ENCODE results near the gene ADAM12. TPM values are rescaled to one million over a fixed set of nuclear protein-coding genes. Genes with fewer than 3 reads are reported as not detected.

The ADAM12 gene
- total and polyA plus RNA-seq, 10 of the 15 experiments (the other 5 are each of a cell fraction or from before 2014, with no cell fraction given), result under 0.01 to 0.62 (median 0.04) TPM; not detected in 5

DNA sequence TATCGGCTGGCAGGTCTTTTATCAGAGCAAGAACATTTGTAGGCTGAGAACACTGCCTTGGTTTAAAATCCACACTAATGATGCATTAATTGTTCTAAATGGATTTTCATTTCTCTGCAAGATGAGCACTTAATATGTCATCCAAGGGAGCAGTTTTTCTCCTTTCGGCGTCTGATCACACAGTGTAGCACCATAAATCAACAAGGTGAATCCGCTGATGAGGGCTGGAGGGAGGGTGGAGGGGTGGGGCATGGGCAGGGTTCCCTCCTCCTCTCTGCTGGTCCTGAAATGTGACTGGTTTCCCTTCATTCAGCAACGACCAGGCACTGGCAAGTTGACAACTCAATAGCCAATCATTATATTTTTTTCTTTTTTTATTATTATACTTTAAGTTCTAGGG, 45.6 kb downstream of the ADAM12 start:
- SMC1A ChIA-PET (ENCODE audit: uncharacterized antibody, unreplicated experiment), result no interaction called here

More for the DNA sequence above, 45.6 kb downstream of the ADAM12 start:
- Histone ChIP-seq H3K9me3 (replicated peaks; ENCODE audit: control insufficient read depth, insufficient read depth, low read length) (no peaks in the 10 kb centered on the region), H3K27ac (ENCODE audit: control insufficient read depth, insufficient read depth) (no peak overlapping the region), H3K79me2 (ENCODE audit: control insufficient read depth, insufficient read depth, low read length) (no peaks in the 10 kb centered on the region), H3K27me3 (replicated peaks in 1 of 2; ENCODE audit: control insufficient read depth in 2 of 2, insufficient read depth in 2 of 2, low read length in 1 of 2) (no peaks in the 10 kb centered on the region), H4K20me1 (ENCODE audit: control insufficient read depth, insufficient read depth) (no peaks in the 10 kb centered on the region), H3K4me3 (no peak overlapping the region), H3K9ac (ENCODE audit: control insufficient read depth, insufficient read depth, low read length) (no peak overlapping the region), H3K4me1 (ENCODE audit: control insufficient read depth, insufficient read depth, low read length) (no peaks in the 10 kb centered on the region), H2AFZ (ENCODE audit: control insufficient read depth, low read depth, low read length) (no peak overlapping the region), H3K4me2 (ENCODE audit: control insufficient read depth, insufficient read depth) (no peak overlapping the region), H3K36me3 (ENCODE audit: control insufficient read depth in 2 of 2, insufficient read depth in 2 of 2, low read length in 1 of 2) (no peaks in the 10 kb centered on the region)
- 21% methylated on average over 5 of the region's 5 CpGs for WGBS (ENCODE audit: insufficient coverage, insufficient replicate concordance, low lambda C conversion rate, missing lambda C conversion rate)
- ChIA-PET POLR2A (no interaction called here), RAD21 (ENCODE audit: unreplicated experiment) (no interaction called here), CTCF (no interaction called here)
- FAIRE-seq (no peak), ATAC-seq (no peak), DNase-seq (ENCODE audit: low read depth, low spot score) (no peak)
- in situ Hi-C loops (cut with MboI) (no loop called here), intact Hi-C loops (cut with micrococcal nuclease; ENCODE audit: unreplicated experiment) (no loop called here)
- TF ChIP-seq ZNF384 (IDR thresholded peaks at IDR 0.05; ENCODE audit: borderline replicate concordance, low read depth, low read length) (no peak), YBX1 (IDR thresholded peaks at IDR 0.05) (no peak), PML (IDR thresholded peaks at IDR 0.05; ENCODE audit: low read length) (no peak), TAF1 (IDR thresholded peaks at IDR 0.05; ENCODE audit: borderline replicate concordance, low read depth, low read length) (no peak), POLR2A (IDR thresholded peaks at IDR 0.05; ENCODE audit: low read depth, low read length) (no peak), POLR2AphosphoS5 (IDR thresholded peaks at IDR 0.05; ENCODE audit: low read length) (no peak), NR2C2 (IDR thresholded peaks at IDR 0.05; ENCODE audit: borderline replicate concordance, control insufficient read depth, insufficient read length, low read depth) (no peak), CHD2 (IDR thresholded peaks at IDR 0.05; ENCODE audit: borderline replicate concordance, low read depth, low read length) (no peak), NRF1 (conservative IDR thresholded peaks at IDR 0.05; ENCODE audit: low read depth, low read length) (no peak), NFYA (IDR thresholded peaks at IDR 0.05; ENCODE audit: borderline replicate concordance, low read depth, low read length) (no peak)
- TF ChIP-seq, protein P1, sequence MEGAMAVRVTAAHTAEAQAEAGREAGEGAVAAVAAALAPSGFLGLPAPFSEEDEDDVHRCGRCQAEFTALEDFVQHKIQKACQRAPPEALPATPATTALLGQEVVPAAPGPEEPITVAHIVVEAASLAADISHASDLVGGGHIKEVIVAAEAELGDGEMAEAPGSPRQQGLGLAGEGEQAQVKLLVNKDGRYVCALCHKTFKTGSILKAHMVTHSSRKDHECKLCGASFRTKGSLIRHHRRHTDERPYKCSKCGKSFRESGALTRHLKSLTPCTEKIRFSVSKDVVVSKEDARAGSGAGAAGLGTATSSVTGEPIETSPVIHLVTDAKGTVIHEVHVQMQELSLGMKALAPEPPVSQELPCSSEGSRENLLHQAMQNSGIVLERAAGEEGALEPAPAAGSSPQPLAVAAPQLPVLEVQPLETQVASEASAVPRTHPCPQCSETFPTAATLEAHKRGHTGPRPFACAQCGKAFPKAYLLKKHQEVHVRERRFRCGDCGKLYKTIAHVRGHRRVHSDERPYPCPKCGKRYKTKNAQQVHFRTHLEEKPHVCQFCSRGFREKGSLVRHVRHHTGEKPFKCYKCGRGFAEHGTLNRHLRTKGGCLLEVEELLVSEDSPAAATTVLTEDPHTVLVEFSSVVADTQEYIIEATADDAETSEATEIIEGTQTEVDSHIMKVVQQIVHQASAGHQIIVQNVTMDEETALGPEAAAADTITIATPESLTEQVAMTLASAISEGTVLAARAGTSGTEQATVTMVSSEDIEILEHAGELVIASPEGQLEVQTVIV (IDR thresholded peaks at IDR 0.05; ENCODE audit: borderline replicate concordance, partially characterized antibody), result no peak
- TF ChIP-seq, protein P2, sequence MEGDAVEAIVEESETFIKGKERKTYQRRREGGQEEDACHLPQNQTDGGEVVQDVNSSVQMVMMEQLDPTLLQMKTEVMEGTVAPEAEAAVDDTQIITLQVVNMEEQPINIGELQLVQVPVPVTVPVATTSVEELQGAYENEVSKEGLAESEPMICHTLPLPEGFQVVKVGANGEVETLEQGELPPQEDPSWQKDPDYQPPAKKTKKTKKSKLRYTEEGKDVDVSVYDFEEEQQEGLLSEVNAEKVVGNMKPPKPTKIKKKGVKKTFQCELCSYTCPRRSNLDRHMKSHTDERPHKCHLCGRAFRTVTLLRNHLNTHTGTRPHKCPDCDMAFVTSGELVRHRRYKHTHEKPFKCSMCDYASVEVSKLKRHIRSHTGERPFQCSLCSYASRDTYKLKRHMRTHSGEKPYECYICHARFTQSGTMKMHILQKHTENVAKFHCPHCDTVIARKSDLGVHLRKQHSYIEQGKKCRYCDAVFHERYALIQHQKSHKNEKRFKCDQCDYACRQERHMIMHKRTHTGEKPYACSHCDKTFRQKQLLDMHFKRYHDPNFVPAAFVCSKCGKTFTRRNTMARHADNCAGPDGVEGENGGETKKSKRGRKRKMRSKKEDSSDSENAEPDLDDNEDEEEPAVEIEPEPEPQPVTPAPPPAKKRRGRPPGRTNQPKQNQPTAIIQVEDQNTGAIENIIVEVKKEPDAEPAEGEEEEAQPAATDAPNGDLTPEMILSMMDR (IDR thresholded peaks at IDR 0.05 in 2 of 3, conservative IDR thresholded peaks at IDR 0.05 in 1 of 3; ENCODE audit: control insufficient read depth in 2 of 3, extremely low read depth in 1 of 3, insufficient read depth in 1 of 3, low read depth in 3 of 3, low read length in 3 of 3), result no peak
- no TSS peak for BruUV-seq (replicated peaks)

Data from GM12878 (cell line).